CD14-positive monocyte (primary cell): ENCODE data around the gene PDGFD. TPM values are rescaled to one million over a fixed set of nuclear protein-coding genes. Genes with fewer than 3 reads are reported as not detected.

ENCODE experiments used
- DNase-seq, 3 donors: peaks; one replicate each; pipeline ENCODE4 v3.0.0-alpha.2; 2011 to 2022
- H2AFZ ChIP-seq: 2 replicates; pipeline ENCODE4 v1.6.0; 2012; ENCODE audit warnings: mild to moderate bottlenecking, low read depth, low read length, inconsistent platforms; ENCODE audit not compliant: insufficient read depth, poor library complexity, severe bottlenecking
- H3K27ac ChIP-seq, 2 donors: 1 replicate in 1 of 2; 2 replicates in 1 of 2; pipeline ENCODE4 v1.5.1; 2012 to 2013; ENCODE audit warnings: low read length in 2 of 2, control low read depth in 1 of 2, inconsistent platforms in 1 of 2, low read depth in 1 of 2, mild to moderate bottlenecking in 1 of 2
- H3K27me3 ChIP-seq, 2 donors: one replicate each; pipeline versions ENCODE4 v1.6.0 to v1.6.1; 2011 to 2013; ENCODE audit warnings: low read length in 2 of 2; ENCODE audit not compliant: control insufficient read depth in 2 of 2, insufficient read depth in 2 of 2
- H3K36me3 ChIP-seq, 2 donors: replicated peaks in 1 of 2; 1 replicate in 1 of 2; 2 replicates in 1 of 2; pipeline versions ENCODE4 v1.5.1 to v1.6.1; 2012 to 2013; ENCODE audit warnings: low read length in 2 of 2, control low read depth in 1 of 2, inconsistent platforms in 1 of 2, mild to moderate bottlenecking in 1 of 2; ENCODE audit not compliant: insufficient read depth in 2 of 2, control insufficient read depth in 1 of 2
- H3K4me1 ChIP-seq, 2 donors: 1 replicate in 1 of 2; 2 replicates in 1 of 2; pipeline versions ENCODE4 v1.5.1 to v1.6.1; 2012 to 2013; ENCODE audit warnings: low read length in 2 of 2, control low read depth in 1 of 2, inconsistent platforms in 1 of 2, mild to moderate bottlenecking in 1 of 2, moderate library complexity in 1 of 2; ENCODE audit not compliant: insufficient read depth in 2 of 2, control insufficient read depth in 1 of 2
- H3K4me2 ChIP-seq: replicated peaks from 2 replicates; pipeline ENCODE3; 2012; ENCODE audit warnings: low read length, moderate library complexity, mild to moderate bottlenecking; ENCODE audit not compliant: poor library complexity, severe bottlenecking; ENCODE audit errors: extremely low read depth
- H3K4me3 ChIP-seq, 3 experiments: fragments of 200-600 bp in 1 of 3; sonication (generic) in 1 of 3; replicated peaks in 1 of 3; 1 replicate in 2 of 3; 2 replicates in 1 of 3; pipeline ENCODE4 v1.5.1; 2011 to 2013; ENCODE audit warnings: low read length in 3 of 3, mild to moderate bottlenecking in 3 of 3, control low read depth in 2 of 3, low read depth in 2 of 3, inconsistent platforms in 1 of 3, moderate library complexity in 1 of 3
- H3K79me2 ChIP-seq: 2 replicates; pipeline ENCODE4 v1.6.0; 2012; ENCODE audit warnings: mild to moderate bottlenecking, control low read depth, inconsistent platforms, low read length, moderate library complexity; ENCODE audit not compliant: insufficient read depth
- H3K9ac ChIP-seq: 2 replicates; pipeline ENCODE4 v1.6.0; 2017; ENCODE audit warnings: low read length, mild to moderate bottlenecking; ENCODE audit not compliant: insufficient read depth, poor library complexity, severe bottlenecking
- H3K9me3 ChIP-seq, 2 donors: replicated peaks in 1 of 2; 1 replicate in 1 of 2; 2 replicates in 1 of 2; pipeline versions ENCODE4 v1.5.1 to v1.6.1; 2012 to 2013; ENCODE audit warnings: low read length in 2 of 2, control low read depth in 1 of 2; ENCODE audit not compliant: control insufficient read depth in 1 of 2, insufficient read depth in 1 of 2
- H4K20me1 ChIP-seq: 2 replicates; pipeline ENCODE4 v1.6.0; 2012; ENCODE audit warnings: mild to moderate bottlenecking, low read length, control low read depth, moderate library complexity; ENCODE audit not compliant: insufficient read depth
- H3K27ac Mint-ChIP-seq, 7 donors: one replicate each; pipeline ENCODE4 v1.8.0; 2020; ENCODE audit warnings: mild to moderate bottlenecking in 7 of 7, mixed read lengths in 7 of 7, moderate library complexity in 6 of 7, inconsistent platforms in 2 of 7
- H3K27me3 Mint-ChIP-seq, 3 donors: one replicate each; pipeline ENCODE4 v1.8.0; 2021 to 2022; ENCODE audit warnings: low read depth in 3 of 3, mild to moderate bottlenecking in 3 of 3, mixed read lengths in 3 of 3, moderate library complexity in 3 of 3, inconsistent platforms in 1 of 3
- H3K36me3 Mint-ChIP-seq, 2 donors: one replicate each; pipeline ENCODE4 v1.8.0; 2020; ENCODE audit warnings: mixed read lengths in 2 of 2, inconsistent platforms in 1 of 2, mild to moderate bottlenecking in 1 of 2
- H3K4me1 Mint-ChIP-seq: one replicate; pipeline ENCODE4 v1.8.0; 2020; ENCODE audit warnings: mild to moderate bottlenecking, mixed read lengths
- H3K4me3 Mint-ChIP-seq, 2 donors: one replicate each; pipeline ENCODE4 v1.8.0; 2020; ENCODE audit warnings: mild to moderate bottlenecking in 2 of 2, mixed read lengths in 2 of 2, moderate library complexity in 1 of 2
- H3K9me3 Mint-ChIP-seq, 7 donors: one replicate each; pipeline ENCODE4 v1.8.0; 2020 to 2022; ENCODE audit warnings: mixed read lengths in 7 of 7, mild to moderate bottlenecking in 6 of 7, moderate library complexity in 6 of 7, inconsistent platforms in 2 of 7
- CTCF ChIP-seq: fragments of 200-600 bp; IDR thresholded peaks from one replicate; pipeline ENCODE4 v1.8.0; 2022; ENCODE audit warnings: antibody characterized with exemption, mild to moderate bottlenecking
- WGBS: methylation state at CpG from one replicate; pipeline ENCODE4 v1.1.5; 2013; ENCODE audit warnings: missing lambda C conversion rate; ENCODE audit not compliant: insufficient coverage; 5-methylcytosine and 5-hydroxymethylcytosine counted together
- intact Hi-C, 2 donors: fragments of 100-400 bp; cut with micrococcal nuclease; formaldehyde crosslinking; loops; one replicate each; pipeline versions ENCODE4 v1.15.0 to v1.15.1; 2023
- polyA plus RNA-seq, 3 donors: library from polyadenylated mRNA; depleted of rRNA in 1 of 3; unstranded in 2 of 3; stranded (reverse) in 1 of 3; fragments of 300-500 nt in 2 of 3; fragments of >200 nt in 1 of 3; fragmentation: Illumina TruSeq in 2 of 3; gene quantifications; 1 replicate in 2 of 3; 2 replicates in 1 of 3; pipeline ENCODE4 v1.2.3, GENCODE V29; 2012 to 2021

Gene PDGFD
- polyA plus RNA-seq, 3 donors, result 0.05 to 0.15 TPM; not detected in 1

- no peaks in the 10 kb centered on the region for H3K36me3 ChIP-seq
- H3K9ac ChIP-seq, result no peak overlapping the region
- Mint-ChIP-seq H3K4me3 (no peak overlapping the region), H3K27ac (no peak overlapping the region), H3K4me1 (no peaks in the 10 kb centered on the region), H3K27me3 (no peaks in the 10 kb centered on the region), H3K36me3 (no peaks in the 10 kb centered on the region), H3K9me3 (peaks cover 6 to 18% (median 14%) of the 10 kb centered on the region in 7 donors)
- H3K4me3 ChIP-seq, result no peak overlapping the region
- DNase-seq, result no peak
- WGBS, result 91% methylated on average over 14 of the region's 21 CpGs
- no peaks in the 10 kb centered on the region for H3K4me1 ChIP-seq
- no peaks in the 10 kb centered on the region for H3K27me3 ChIP-seq
- H3K4me2 ChIP-seq, result no peak overlapping the region
- peaks cover 8 to 15% of the 10 kb centered on the region in 2 donors for H3K9me3 ChIP-seq
- no peak overlapping the region for H3K27ac ChIP-seq
- H4K20me1 ChIP-seq, result no peaks in the 10 kb centered on the region
- intact Hi-C loops, result no loop called here
- no peaks in the 10 kb centered on the region for H3K79me2 ChIP-seq
- no peak overlapping the region for H2AFZ ChIP-seq
- no peak for TF ChIP-seq CTCF
Measured at GRCh38 chr11:104036995-104037394, 127.0 kb downstream of the PDGFD start.

- Histone ChIP-seq H3K9me3 (peaks cover 8 to 15% of the 10 kb centered on the region in 2 donors), H4K20me1 (no peaks in the 10 kb centered on the region), H3K4me3 (no peak within 1 kb of the TSS), H3K4me1 (no peaks in the 10 kb centered on the region), H3K9ac (no peak within 1 kb of the TSS), H3K27ac (no peak within 1 kb of the TSS), H3K4me2 (no peak within 1 kb of the TSS), H3K79me2 (no peaks in the 10 kb centered on the region), H3K36me3 (no peaks in the 10 kb centered on the region), H3K27me3 (no peaks in the 10 kb centered on the region), H2AFZ (no peak within 1 kb of the TSS)
- Mint-ChIP-seq H3K4me3 (no peak within 1 kb of the TSS), H3K9me3 (peaks cover 6 to 18% (median 14%) of the 10 kb centered on the region in 7 donors), H3K4me1 (no peaks in the 10 kb centered on the region), H3K36me3 (no peaks in the 10 kb centered on the region), H3K27ac (no peak within 1 kb of the TSS), H3K27me3 (no peaks in the 10 kb centered on the region)
- intact Hi-C loops, result no loop called here
- WGBS, result 95% methylated on average over 26 of the region's 26 CpGs
- no peak for TF ChIP-seq CTCF
- DNase-seq, result no peak
Measured at GRCh38 chr11:104036588-104036987, 127.4 kb downstream of the PDGFD start, which contains the start of gene DDI1. Gene DDI1 (plus strand): TSS chr11:104036640. CDS start chr11:104036823, 183 bp downstream.
